ENCODE results near the gene TMEM225B.

GRCh38 chr7:99594948-99595745, 2.9 kb upstream of the TMEM225B start:
- no peak for TF ChIP-seq POLR2A (IDR thresholded peaks at IDR 0.05)
- TF ChIP-seq CTCF (IDR thresholded peaks at IDR 0.05), result no peak
